Aorta (tissue), 5 donors: ENCODE results near the gene C19orf67. TPM values are rescaled to one million over a fixed set of nuclear protein-coding genes. Genes with fewer than 3 reads are reported as not detected.

Experiments
- ATAC-seq: fragments of 200-7000 bp; cut with Tn5 transposase; one replicate; pipeline ENCODE4 v1.9.1; 2022; ENCODE audit warnings: moderate library complexity; ENCODE audit not compliant: low FRiP score
- DNase-seq, 2 donors: peaks; one replicate each; pipeline ENCODE4 v3.0.0-alpha.2; 2020
- H3K27ac ChIP-seq, 2 donors: one replicate each; pipeline ENCODE4 v1.5.1; 2013; ENCODE audit warnings: low read length in 2 of 2, mild to moderate bottlenecking in 2 of 2, moderate library complexity in 2 of 2, control low read depth in 1 of 2, inconsistent platforms in 1 of 2, low read depth in 1 of 2
- H3K27me3 ChIP-seq, 2 donors: one replicate each; pipeline ENCODE4 v1.6.1; 2013; ENCODE audit warnings: control low read depth in 1 of 2, low read length in 1 of 2, mild to moderate bottlenecking in 1 of 2, moderate library complexity in 1 of 2; ENCODE audit not compliant: insufficient read depth in 2 of 2, control insufficient read depth in 1 of 2
- H3K36me3 ChIP-seq, 2 donors: one replicate each; pipeline ENCODE4 v1.6.1; 2013; ENCODE audit warnings: control low read depth in 1 of 2, low read length in 1 of 2, mild to moderate bottlenecking in 1 of 2; ENCODE audit not compliant: insufficient read depth in 2 of 2, control insufficient read depth in 1 of 2
- H3K4me1 ChIP-seq, 2 donors: one replicate each; pipeline ENCODE4 v1.6.1; 2013; ENCODE audit warnings: low read length in 2 of 2, control low read depth in 1 of 2, mild to moderate bottlenecking in 1 of 2, moderate library complexity in 1 of 2; ENCODE audit not compliant: insufficient read depth in 2 of 2, control insufficient read depth in 1 of 2
- H3K4me3 ChIP-seq, 2 donors: one replicate each; pipeline ENCODE4 v1.5.1; 2013; ENCODE audit warnings: low read length in 2 of 2, control low read depth in 1 of 2, mild to moderate bottlenecking in 1 of 2
- H3K9me3 ChIP-seq: one replicate; pipeline ENCODE4 v1.6.1; 2013; ENCODE audit warnings: mild to moderate bottlenecking, low read length; ENCODE audit not compliant: control insufficient read depth
- WGBS, 2 donors: extraction: QIAGEN DNeasy Blood & Tissue Kit; methylation state at CpG; one replicate each; pipeline ENCODE4 v1.1.7; 2013; 5-methylcytosine and 5-hydroxymethylcytosine counted together
- intact Hi-C, 2 donors: fragments of 100-400 bp; cut with DNase I; formaldehyde crosslinking; loops; one replicate each; pipeline versions ENCODE4 v1.14.2 to v1.15.0; 2022
- polyA plus RNA-seq, 2 donors: library from polyadenylated mRNA; stranded (reverse); fragments of 200-250 nt; gene quantifications; one replicate each; pipeline ENCODE4 v1.2.3, GENCODE V29; 2013
- total RNA-seq, 2 donors: library from RNA; stranded (reverse); fragmentation: NEBNext Ultra II Directional; extraction: Animal tissue kit (Norgen Biotek cat#: 25700); gene quantifications; one replicate each; pipeline ENCODE4 v1.2.1, GENCODE V29; 2021
- donor health status: healthy with polysubstance abuse.
- donor health status: Bipolar disorder and iron deficiency.
- donor health status: DM: no; HTN: no; CAD: no.
- donor health status: DM: no; HTN: no; CAD: no.
- donor health status: DM: yes; HTN: yes; CAD: no.

C19orf67 gene
- total and polyA plus RNA-seq, 4 donors, result not detected

DNA sequence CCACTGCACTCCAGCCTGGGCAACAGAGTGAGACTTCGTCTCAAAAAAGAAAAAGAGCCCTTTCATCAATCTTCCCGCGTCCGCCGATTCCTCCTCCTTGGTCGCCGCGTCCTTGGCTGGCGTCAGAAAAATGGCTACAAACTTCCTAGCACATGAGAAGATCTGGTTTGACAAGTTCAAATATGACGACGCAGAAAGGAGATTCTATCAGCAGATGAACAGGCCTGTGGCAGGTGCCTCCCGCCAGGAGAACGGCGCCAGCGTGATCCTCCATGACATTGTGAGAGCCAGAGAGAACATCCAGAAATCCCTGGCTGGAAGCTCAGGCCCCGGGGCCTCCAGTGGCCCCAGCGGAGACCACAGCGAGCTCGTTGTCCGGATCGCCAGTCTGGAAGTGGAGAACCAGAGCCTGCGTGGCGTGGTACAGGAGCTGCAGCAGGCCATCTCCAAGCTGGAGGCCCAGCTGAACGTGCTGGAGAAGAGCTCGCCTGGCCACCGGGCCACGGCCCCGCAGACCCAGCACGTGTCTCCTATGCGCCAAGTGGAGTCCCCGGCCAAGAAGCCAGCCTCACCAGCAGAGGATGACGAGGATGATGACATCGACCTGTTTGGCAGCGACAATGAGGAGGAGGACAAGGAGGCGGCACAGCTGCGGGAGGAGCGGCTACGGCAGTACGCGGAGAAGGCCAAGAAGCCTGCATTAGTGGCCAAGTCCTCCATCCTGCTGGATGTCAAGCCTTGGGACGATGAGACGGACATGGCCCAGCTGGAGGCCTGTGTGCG, 15.1 kb downstream of the C19orf67 start:
- Histone ChIP-seq H3K27ac (no peak overlapping the region), H3K27me3 (no peaks in the 10 kb centered on the region), H3K4me1 (no peaks in the 10 kb centered on the region), H3K4me3 (no peak overlapping the region), H3K36me3 (no peaks in the 10 kb centered on the region), H3K9me3 (no peaks in the 10 kb centered on the region)
- DNase-seq, result no peak
- 97% methylated on average over 43 of the region's 43 CpGs for WGBS, 2 donors
- ATAC-seq, result no peak
- intact Hi-C loops, result loop anchor here in 1 of 2 donors (10.0 kb wide), 1 partner anchor 296 kb away; the partner anchor contains the start of gene C19orf53

DNA sequence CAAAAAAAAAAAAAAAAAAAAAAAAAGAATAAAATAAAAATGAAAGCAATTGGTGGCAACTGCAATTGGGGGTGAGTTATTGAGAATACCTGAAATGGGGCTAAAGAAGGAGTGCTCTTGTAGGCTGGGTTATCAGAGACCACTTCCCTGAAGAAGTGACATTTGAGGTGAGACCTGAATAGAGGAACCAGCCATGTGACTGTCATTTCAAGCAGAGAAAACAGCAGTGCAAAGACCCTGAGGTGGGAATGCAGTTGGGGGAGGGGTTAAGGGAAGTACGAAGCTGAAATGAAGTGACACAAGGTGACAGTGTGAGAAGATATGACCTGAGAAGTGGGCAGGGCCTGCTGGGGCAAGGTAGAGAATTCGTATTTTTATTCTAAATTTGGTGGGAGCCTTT, 19.4 kb downstream of the C19orf67 start:
- no peaks in the 10 kb centered on the region for H3K9me3 ChIP-seq
- no peaks in the 10 kb centered on the region for H3K4me1 ChIP-seq
- intact Hi-C loops, result no loop called here
- no peak overlapping the region for H3K4me3 ChIP-seq
- WGBS, 2 donors, result 68 to 81% methylated on average over 2 of the region's 2 CpGs
- H3K36me3 ChIP-seq, result no peaks in the 10 kb centered on the region
- H3K27me3 ChIP-seq, result no peaks in the 10 kb centered on the region
- H3K27ac ChIP-seq, result no peak overlapping the region
- ATAC-seq, result no peak
- DNase-seq, result no peak

DNA sequence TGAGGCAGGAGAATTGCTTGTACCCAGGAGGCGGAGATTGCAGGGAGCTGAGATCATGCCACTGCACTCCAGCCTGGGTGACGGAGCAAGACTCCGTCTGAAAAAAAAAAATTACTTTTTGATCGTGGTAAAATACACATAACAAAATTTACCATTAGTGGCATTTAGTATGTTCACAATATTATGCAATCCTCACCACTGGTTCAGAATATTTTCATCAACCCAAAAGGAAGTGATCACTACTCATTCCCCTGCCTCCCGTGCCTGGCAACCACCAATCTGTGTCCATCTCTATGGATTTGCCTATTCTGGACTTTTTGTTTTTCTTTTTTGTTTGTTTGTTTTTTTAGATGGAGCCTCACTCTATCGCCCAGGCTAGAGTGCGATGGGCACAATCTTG, 22.5 kb downstream of the C19orf67 start:
- no peak overlapping the region for H3K27ac ChIP-seq
- WGBS, 2 donors, result 50 to 73% methylated on average over 7 of the region's 7 CpGs
- H3K4me1 ChIP-seq, result no peaks in the 10 kb centered on the region
- no peak overlapping the region for H3K4me3 ChIP-seq
- ATAC-seq, result no peak
- no peaks in the 10 kb centered on the region for H3K27me3 ChIP-seq
- H3K36me3 ChIP-seq, result no peaks in the 10 kb centered on the region
- intact Hi-C loops, result no loop called here
- no peak for DNase-seq
- no peaks in the 10 kb centered on the region for H3K9me3 ChIP-seq

DNA sequence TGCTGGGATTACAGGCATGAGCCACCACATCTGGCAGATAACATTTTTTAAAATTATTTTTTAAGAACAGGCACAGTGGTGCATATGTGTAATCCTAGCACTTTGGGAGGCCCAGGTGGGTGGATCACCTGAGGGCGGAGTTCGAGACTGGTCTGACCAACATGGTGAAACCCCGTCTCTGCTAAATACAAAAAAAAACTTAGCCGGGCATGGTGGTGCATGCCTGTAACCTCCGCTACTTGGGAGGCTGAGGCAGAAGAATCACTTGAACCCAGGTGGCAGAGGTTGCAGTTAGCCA, 23.1 kb downstream of the C19orf67 start:
- H3K4me3 ChIP-seq, result no peak overlapping the region
- H3K27me3 ChIP-seq, result no peaks in the 10 kb centered on the region
- H3K9me3 ChIP-seq, result no peaks in the 10 kb centered on the region
- ATAC-seq (no peak), DNase-seq (no peak)
- H3K4me1 ChIP-seq, result no peaks in the 10 kb centered on the region
- WGBS, 2 donors, result 89 to 90% methylated on average over 5 of the region's 5 CpGs
- intact Hi-C loops, result no loop called here
- no peaks in the 10 kb centered on the region for H3K36me3 ChIP-seq
- H3K27ac ChIP-seq, result no peak overlapping the region

DNA sequence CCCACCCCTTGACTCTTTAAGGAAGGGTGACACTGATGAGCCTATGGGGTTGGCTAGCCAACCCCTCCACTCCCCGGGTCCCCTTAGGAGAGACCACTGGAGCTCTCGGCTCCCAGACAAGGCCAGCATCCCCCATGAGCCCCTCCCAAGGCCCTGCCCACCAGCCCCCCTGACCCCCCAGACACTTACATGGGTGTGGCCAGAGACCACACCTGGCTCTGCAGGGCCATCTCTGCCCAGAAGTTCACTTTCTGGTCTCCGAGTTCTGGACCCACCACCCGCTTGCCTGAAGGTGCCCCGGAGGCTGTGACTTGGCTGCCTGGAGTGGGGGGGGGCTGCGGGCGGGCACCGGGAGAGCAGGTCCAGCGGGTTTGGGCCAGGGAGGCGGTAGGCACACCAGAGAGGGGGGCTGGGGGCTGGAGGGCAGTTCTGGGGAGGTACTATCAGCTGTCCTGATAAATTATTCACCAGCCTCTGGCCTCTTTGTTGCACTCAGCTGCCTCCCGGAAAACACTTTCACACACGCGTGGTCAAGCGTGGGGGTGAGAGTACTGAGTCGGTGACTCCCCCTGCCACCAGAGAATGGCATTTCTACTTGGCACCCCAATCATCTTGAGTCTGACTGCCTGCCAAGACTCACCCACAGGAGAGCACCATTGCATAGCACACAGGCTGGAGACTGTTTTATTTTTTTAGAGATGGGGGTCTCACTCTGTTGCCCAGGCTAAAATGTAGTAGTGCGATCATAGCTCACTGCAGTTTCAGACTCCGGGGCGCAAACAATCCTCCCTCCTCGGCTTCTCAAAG, 23.6 kb downstream of the C19orf67 start, which contains the start of gene PALM3:
Gene PALM3 (minus strand): TSS at position 326 of the 807 bp plus-strand sequence. CDS start 96 bp downstream, at position 230.
- no peaks in the 10 kb centered on the region for H3K27me3 ChIP-seq
- no peaks in the 10 kb centered on the region for H3K36me3 ChIP-seq
- no peaks in the 10 kb centered on the region for H3K9me3 ChIP-seq
- H3K27ac ChIP-seq, result no peak within 1 kb of the TSS
- H3K4me1 ChIP-seq, result no peaks in the 10 kb centered on the region
- DNase-seq (no peak), ATAC-seq (no peak)
- intact Hi-C loops, result no loop called here
- 50 to 55% methylated on average over 16 to 19 of the region's 19 CpGs for WGBS, 2 donors
- H3K4me3 ChIP-seq, result no peak within 1 kb of the TSS

DNA sequence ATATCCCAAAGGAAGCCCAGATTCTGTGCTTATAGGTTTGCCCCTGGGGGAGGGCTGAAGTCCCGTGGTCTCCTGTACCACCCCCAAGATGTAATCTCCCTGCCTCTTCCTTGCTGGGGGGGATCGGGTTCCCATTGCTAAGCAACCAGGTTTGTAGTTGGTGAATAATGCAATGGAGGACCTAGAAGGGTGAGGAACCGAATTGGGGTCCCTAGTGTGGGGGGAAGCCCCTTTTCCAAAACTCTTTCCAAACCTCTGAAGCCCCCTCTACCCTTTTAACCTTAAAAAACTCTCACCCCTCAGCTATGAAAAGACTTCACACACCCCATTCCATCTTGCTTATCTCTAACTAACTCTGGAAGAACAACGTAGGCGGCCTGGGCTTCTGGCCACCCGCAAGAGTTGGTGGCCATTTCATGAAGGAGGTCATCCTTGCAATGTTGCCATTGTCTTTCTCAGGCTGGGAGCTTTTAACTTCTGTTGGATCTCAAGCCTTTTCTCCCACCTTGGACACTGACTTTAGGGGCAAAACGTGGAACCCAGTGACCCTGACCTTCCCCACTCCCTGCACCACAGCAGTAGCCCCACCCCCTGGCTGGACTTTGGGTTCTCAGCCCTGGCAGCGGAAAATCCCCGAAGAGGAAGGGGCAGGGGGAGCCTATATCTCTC, 24.4 kb downstream of the C19orf67 start:
- no peaks in the 10 kb centered on the region for H3K27me3 ChIP-seq
- H3K9me3 ChIP-seq, result no peaks in the 10 kb centered on the region
- ATAC-seq (no peak), DNase-seq (no peak)
- H3K36me3 ChIP-seq, result no peaks in the 10 kb centered on the region
- no peaks in the 10 kb centered on the region for H3K4me1 ChIP-seq
- intact Hi-C loops, result no loop called here
- WGBS, 2 donors, result 55 to 56% methylated on average over 9 of the region's 9 CpGs
- H3K4me3 ChIP-seq, result no peak overlapping the region
- no peak overlapping the region for H3K27ac ChIP-seq

DNA sequence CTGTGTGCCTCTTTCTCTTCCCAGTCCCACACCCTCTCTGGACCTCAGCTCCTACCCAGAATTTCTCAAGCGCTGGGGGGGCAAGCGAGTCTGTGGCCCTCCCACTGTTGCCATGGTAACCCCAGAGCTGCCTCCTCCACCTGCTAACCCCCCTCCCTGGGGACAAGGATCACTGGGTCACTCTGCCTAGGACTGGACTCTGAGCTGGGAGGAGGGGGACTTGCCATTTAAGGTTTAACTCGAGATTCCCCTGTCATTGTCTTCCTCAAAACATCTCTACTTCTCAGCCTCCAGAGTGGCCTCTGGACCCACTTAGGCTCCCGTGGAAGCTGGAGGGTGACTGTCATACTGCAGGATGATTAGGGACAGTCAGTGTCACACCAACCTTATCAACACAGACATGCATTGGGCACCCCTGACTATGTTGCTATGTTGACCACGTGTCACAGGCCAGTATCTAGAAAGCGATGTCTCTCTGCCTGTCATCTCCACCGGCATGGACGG, 25.9 kb downstream of the C19orf67 start:
- intact Hi-C loops, result loop anchor here in 1 of 2 donors (5.0 kb wide), 1 partner anchor 177 kb away; no protein-coding TSS in a partner anchor
- no peak for ATAC-seq
- DNase-seq, result no peak
- Histone ChIP-seq H3K4me3 (no peak overlapping the region), H3K4me1 (no peaks in the 10 kb centered on the region), H3K27me3 (no peaks in the 10 kb centered on the region), H3K27ac (no peak overlapping the region), H3K9me3 (no peaks in the 10 kb centered on the region), H3K36me3 (no peaks in the 10 kb centered on the region)
- 52 to 54% methylated on average over 8 of the region's 8 CpGs for WGBS, 2 donors

DNA sequence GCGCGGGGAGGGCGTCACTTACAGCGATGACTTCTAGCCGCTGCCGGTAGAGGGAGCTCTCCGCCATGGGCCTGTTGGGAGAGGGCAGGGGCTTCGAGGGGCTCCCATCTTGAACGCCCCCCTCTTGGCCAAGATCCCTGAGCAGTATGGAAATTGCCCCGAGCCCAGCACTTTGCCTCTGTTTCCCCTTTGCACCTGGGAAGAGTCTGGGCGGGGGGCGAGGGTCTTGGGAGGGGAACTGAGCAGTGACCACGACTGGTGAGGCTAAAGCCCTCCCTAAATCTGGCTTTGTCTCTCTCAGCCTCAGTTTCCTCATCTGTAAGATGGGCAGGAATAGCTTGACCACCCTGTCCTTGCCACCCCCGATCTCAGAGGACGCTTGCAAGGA, 26.5 kb downstream of the C19orf67 start:
- no peaks in the 10 kb centered on the region for H3K36me3 ChIP-seq
- no peak overlapping the region for H3K4me3 ChIP-seq
- H3K9me3 ChIP-seq, result no peaks in the 10 kb centered on the region
- H3K4me1 ChIP-seq, result no peaks in the 10 kb centered on the region
- H3K27ac ChIP-seq, result no peak overlapping the region
- intact Hi-C loops, result loop anchor here in 1 of 2 donors (5.0 kb wide), 1 partner anchor 177 kb away; no protein-coding TSS in a partner anchor
- no peaks in the 10 kb centered on the region for H3K27me3 ChIP-seq
- DNase-seq (no peak), ATAC-seq (no peak)
- 17 to 20% methylated on average over 15 of the region's 15 CpGs for WGBS, 2 donors
